ENCODE data around the gene RXRB. TPM values are rescaled to one million over a fixed set of nuclear protein-coding genes. Genes with fewer than 3 reads are reported as not detected.

RXRB gene
- 16.1 and 21.6 TPM in 2 replicates for total RNA-seq

GRCh38 chr6:33200219-33201146 is at the start of gene RXRB, which contains the start of gene SLC39A7:
RXRB (minus strand) TSS chr6:33200665; CDS start chr6:33200476, 189 bp downstream.
SLC39A7 (plus strand) TSS chr6:33200867; CDS start chr6:33201246, 379 bp downstream.

GRCh38 chr6:33208091-33208967 is 7.9 kb upstream of the RXRB start, which contains the start of gene RING1:
RING1 (plus strand) TSS chr6:33208500; CDS start chr6:33208823, 323 bp downstream.

DNA sequence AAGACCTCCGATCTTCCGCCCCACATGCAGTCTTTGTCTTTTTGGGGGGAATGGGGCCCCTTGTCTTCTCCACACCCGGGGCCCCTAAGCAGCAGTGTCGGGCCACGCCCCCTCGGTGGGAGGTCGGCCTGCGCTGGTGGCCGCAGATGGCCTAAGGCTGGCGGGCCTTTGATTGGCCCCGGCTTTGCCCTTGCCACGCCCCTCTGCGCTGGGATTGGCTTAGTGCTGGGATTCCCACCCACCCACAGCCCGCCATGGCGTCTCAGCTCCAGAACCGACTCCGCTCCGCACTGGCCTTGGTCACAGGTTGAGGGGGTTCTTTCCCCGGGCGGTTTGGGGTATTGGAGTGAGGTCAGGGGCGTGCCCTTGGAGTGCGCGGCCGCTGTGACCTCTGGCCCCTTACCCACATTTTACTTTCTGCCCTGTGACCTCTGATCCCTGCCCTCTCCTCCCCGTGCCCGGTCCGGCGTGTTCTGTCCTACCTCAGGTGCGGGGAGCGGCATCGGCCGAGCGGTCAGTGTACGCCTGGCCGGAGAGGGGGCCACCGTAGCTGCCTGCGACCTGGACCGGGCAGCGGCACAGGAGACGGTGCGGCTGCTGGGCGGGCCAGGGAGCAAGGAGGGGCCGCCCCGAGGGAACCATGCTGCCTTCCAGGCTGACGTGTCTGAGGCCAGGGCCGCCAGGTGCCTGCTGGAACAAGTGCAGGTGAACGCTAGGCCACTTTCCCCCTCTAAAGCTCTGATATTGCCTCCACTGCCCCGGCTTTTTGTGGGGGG is 4.1 kb upstream of the RXRB start, which contains the start of gene HSD17B8:
Gene HSD17B8, plus strand, starts transcription at position 241 of the 776 bp plus-strand sequence. Its CDS starts 14 bp downstream, at position 255.

GRCh38 chr6:33192105-33192646 is 8.3 kb downstream of the RXRB start, which contains the start of gene COL11A2:
COL11A2 (minus strand) TSS chr6:33192467; CDS start chr6:33192240, 227 bp downstream.

Other genes starting within 250 kb of the RXRB start
- gene HLA-DMA, start 247.6 kb downstream of the RXRB start, total RNA-seq: 0.29 and 4.1 TPM in 2 replicates
- 89.4 and 124 TPM in 2 replicates for gene BRD2, start 232.1 kb downstream of the RXRB start, total RNA-seq
- gene HLA-DOA, start 191.1 kb downstream of the RXRB start, total RNA-seq: not detected in 2 replicates
- 3.7 and 8.7 TPM in 2 replicates for gene HLA-DPA1, start 127.0 kb downstream of the RXRB start, total RNA-seq
- gene HLA-DPB1, start 124.7 kb downstream of the RXRB start, total RNA-seq: 20.9 and 89.1 TPM in 2 replicates
- under 0.01 TPM in 1 of 2 replicates, not detected in the other for gene COL11A2, start 8.2 kb downstream of the RXRB start, total RNA-seq
- gene SLC39A7, start 202 bp upstream of the RXRB start, total RNA-seq: 191 and 219 TPM in 2 replicates
- 1.6 and 4.0 TPM in 2 replicates for gene HSD17B8, start 4.0 kb upstream of the RXRB start, total RNA-seq
- gene RING1, start 7.8 kb upstream of the RXRB start, total RNA-seq: 11.5 and 15.6 TPM in 2 replicates
- 36.7 and 45.3 TPM in 2 replicates for gene VPS52, start 71.2 kb upstream of the RXRB start, total RNA-seq
- gene RPS18, start 71.4 kb upstream of the RXRB start, total RNA-seq: 4,481 and 4,999 TPM in 2 replicates
- gene B3GALT4, start 76.5 kb upstream of the RXRB start, total RNA-seq: 5.7 and 11.0 TPM in 2 replicates
- 84.2 and 89.9 TPM in 2 replicates for gene WDR46, start 88.6 kb upstream of the RXRB start, total RNA-seq
- 58.7 and 93.4 TPM in 2 replicates for gene PFDN6, start 88.9 kb upstream of the RXRB start, total RNA-seq
- gene RGL2, start 98.3 kb upstream of the RXRB start, total RNA-seq: 32.6 and 37.4 TPM in 2 replicates
- 100 and 104 TPM in 2 replicates for gene TAPBP, start 113.4 kb upstream of the RXRB start, total RNA-seq
- 14.4 and 23.1 TPM in 2 replicates for gene ZBTB22, start 117.1 kb upstream of the RXRB start, total RNA-seq
- 46.3 and 52.8 TPM in 2 replicates for gene DAXX, start 122.3 kb upstream of the RXRB start, total RNA-seq
- 29.8 and 33.4 TPM in 2 replicates for gene KIFC1, start 191.2 kb upstream of the RXRB start, total RNA-seq
- 31.7 and 34.0 TPM in 2 replicates for gene PHF1, start 210.3 kb upstream of the RXRB start, total RNA-seq
- 249 and 321 TPM in 2 replicates for gene CUTA, start 217.4 kb upstream of the RXRB start, total RNA-seq
- gene SYNGAP1, start 219.4 kb upstream of the RXRB start, total RNA-seq: 4.1 and 4.3 TPM in 2 replicates